ENCODE data around the gene SH3BP4. TPM values are rescaled to one million over a fixed set of nuclear protein-coding genes. Genes with fewer than 3 reads are reported as not detected.

SH3BP4 gene
- polyA plus RNA-seq, 1 donor (not counting 4 experiments of a cell fraction or from before 2014, with no cell fraction given): 50.4 TPM

- no peak for TF ChIP-seq CTCF (optimal IDR thresholded peaks at IDR 0.05 in 1 of 3, IDR thresholded peaks at IDR 0.05 in 1 of 3, conservative IDR thresholded peaks at IDR 0.05 in 1 of 3; ENCODE audit: extremely low read depth in 1 of 3, insufficient read depth in 2 of 3, low read length in 3 of 3)
- no peak for TF ChIP-seq EZH2 (IDR thresholded peaks at IDR 0.05; ENCODE audit: low read length)
- no peak overlapping the region for H3K27ac ChIP-seq (ENCODE audit: control insufficient read depth, insufficient read depth, low read length)
- dilution Hi-C loops (cut with MboI; ENCODE audit: extremely low pct_ligation_motif_present, low sequenced_read_pairs): no loop called here
- no peaks in the 10 kb centered on the region for H3K79me2 ChIP-seq (ENCODE audit: control insufficient read depth, insufficient read depth, low read length)
- FAIRE-seq (no peak), DNase-seq (ENCODE audit: low read depth, low spot score) (no peak)
- H3K4me3 ChIP-seq (ENCODE audit: control insufficient read depth in 2 of 3, extremely low read depth in 1 of 3, insufficient read depth in 2 of 3, low read depth in 1 of 3, low read length in 3 of 3): no peak overlapping the region
- no peaks in the 10 kb centered on the region for H4K20me1 ChIP-seq (ENCODE audit: control insufficient read depth, extremely low read depth, insufficient read depth, low read length)
- H3K27me3 ChIP-seq (ENCODE audit: control insufficient read depth, extremely low read depth, insufficient read depth, low read length): no peaks in the 10 kb centered on the region
- no peak overlapping the region for H2AFZ ChIP-seq (ENCODE audit: control insufficient read depth, low read length)
- no peaks in the 10 kb centered on the region for H3K9me1 ChIP-seq (ENCODE audit: control insufficient read depth, extremely low read depth, insufficient read depth, low read length)
- H3K4me1 ChIP-seq (ENCODE audit: control insufficient read depth, extremely low read depth, insufficient read depth, low read length): no peaks in the 10 kb centered on the region
- no peaks in the 10 kb centered on the region for H3K9me3 ChIP-seq (ENCODE audit: control insufficient read depth, low read depth, low read length)
- no peak overlapping the region for H3K4me2 ChIP-seq (ENCODE audit: control insufficient read depth, extremely low read depth, insufficient read depth, low read depth, low read length)
- no peak overlapping the region for H3K9ac ChIP-seq (ENCODE audit: control insufficient read depth, extremely low read depth, insufficient read depth, low read length)
- no peaks in the 10 kb centered on the region for H3K36me3 ChIP-seq (ENCODE audit: control insufficient read depth in 2 of 2, extremely low read depth in 1 of 2, insufficient read depth in 2 of 2, low read length in 2 of 2)
Observed at GRCh38 chr2:234919711-234920110, 32.1 kb upstream of the SH3BP4 start.

GRCh38 chr2:234920836-234921235, 31.0 kb upstream of the SH3BP4 start:
- no peak overlapping the region for H3K9ac ChIP-seq (ENCODE audit: control insufficient read depth, extremely low read depth, insufficient read depth, low read length)
- no peak overlapping the region for H3K4me2 ChIP-seq (ENCODE audit: control insufficient read depth, extremely low read depth, insufficient read depth, low read depth, low read length)
- FAIRE-seq: no peak
- H2AFZ ChIP-seq (ENCODE audit: control insufficient read depth, low read length): no peak overlapping the region
- H3K9me3 ChIP-seq (ENCODE audit: control insufficient read depth, low read depth, low read length): no peaks in the 10 kb centered on the region
- H3K9me1 ChIP-seq (ENCODE audit: control insufficient read depth, extremely low read depth, insufficient read depth, low read length): no peaks in the 10 kb centered on the region
- no peak for DNase-seq (ENCODE audit: low read depth, low spot score)
- TF ChIP-seq EZH2 (IDR thresholded peaks at IDR 0.05; ENCODE audit: low read length): no peak
- no peak for TF ChIP-seq CTCF (optimal IDR thresholded peaks at IDR 0.05 in 1 of 3, IDR thresholded peaks at IDR 0.05 in 1 of 3, conservative IDR thresholded peaks at IDR 0.05 in 1 of 3; ENCODE audit: extremely low read depth in 1 of 3, insufficient read depth in 2 of 3, low read length in 3 of 3)
- H3K79me2 ChIP-seq (ENCODE audit: control insufficient read depth, insufficient read depth, low read length): no peaks in the 10 kb centered on the region
- no peaks in the 10 kb centered on the region for H3K4me1 ChIP-seq (ENCODE audit: control insufficient read depth, extremely low read depth, insufficient read depth, low read length)
- H3K27me3 ChIP-seq (ENCODE audit: control insufficient read depth, extremely low read depth, insufficient read depth, low read length): no peaks in the 10 kb centered on the region
- no peaks in the 10 kb centered on the region for H3K36me3 ChIP-seq (ENCODE audit: control insufficient read depth in 2 of 2, extremely low read depth in 1 of 2, insufficient read depth in 2 of 2, low read length in 2 of 2)
- no peaks in the 10 kb centered on the region for H4K20me1 ChIP-seq (ENCODE audit: control insufficient read depth, extremely low read depth, insufficient read depth, low read length)
- H3K27ac ChIP-seq (ENCODE audit: control insufficient read depth, insufficient read depth, low read length): no peak overlapping the region
- H3K4me3 ChIP-seq (ENCODE audit: control insufficient read depth in 2 of 3, extremely low read depth in 1 of 3, insufficient read depth in 2 of 3, low read depth in 1 of 3, low read length in 3 of 3): no peak overlapping the region
- dilution Hi-C loops (cut with MboI; ENCODE audit: extremely low pct_ligation_motif_present, low sequenced_read_pairs): no loop called here
